Measurements from ENCODE around the gene PER2.
A peak's percentile ranks its signal among the peaks of the same experiment; 100 is the strongest.

PER2 gene

GRCh38 chr2:238225121-238225520, 63.3 kb downstream of the PER2 start:
- no peak for DNase-seq

DNA sequence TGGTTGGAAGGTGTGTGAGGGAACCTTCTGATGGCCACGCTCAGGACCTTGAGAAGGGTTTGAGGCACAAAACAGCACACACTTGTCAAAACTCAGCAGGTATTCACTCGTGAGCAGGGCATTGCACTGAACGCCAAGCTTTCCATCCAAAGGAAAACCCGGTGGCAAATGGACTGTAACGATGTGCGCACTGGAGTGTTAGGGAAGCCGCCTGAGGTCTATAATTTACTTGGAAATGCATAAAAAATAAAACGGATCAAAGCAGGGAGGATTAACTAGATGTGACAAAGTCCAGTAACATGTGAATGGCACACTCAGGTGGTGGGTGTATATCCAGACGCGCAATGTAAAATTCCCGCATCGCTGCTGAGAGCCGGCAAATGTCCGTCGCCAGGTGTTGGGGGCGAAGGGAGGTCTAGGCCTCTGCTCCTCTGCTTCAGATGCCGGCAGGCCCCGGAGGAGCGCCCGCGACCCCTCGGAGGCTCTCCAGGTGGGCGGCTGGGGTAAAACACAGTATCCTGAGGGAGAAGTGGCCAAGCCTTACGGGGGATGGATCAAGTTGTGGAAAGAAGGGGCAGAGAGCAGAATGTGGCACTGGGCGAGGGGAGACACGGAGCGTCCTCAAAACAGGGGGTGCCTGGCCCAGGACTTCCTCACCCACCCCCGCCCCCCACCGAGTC, 63.9 kb downstream of the PER2 start:
- no peak for DNase-seq

DNA sequence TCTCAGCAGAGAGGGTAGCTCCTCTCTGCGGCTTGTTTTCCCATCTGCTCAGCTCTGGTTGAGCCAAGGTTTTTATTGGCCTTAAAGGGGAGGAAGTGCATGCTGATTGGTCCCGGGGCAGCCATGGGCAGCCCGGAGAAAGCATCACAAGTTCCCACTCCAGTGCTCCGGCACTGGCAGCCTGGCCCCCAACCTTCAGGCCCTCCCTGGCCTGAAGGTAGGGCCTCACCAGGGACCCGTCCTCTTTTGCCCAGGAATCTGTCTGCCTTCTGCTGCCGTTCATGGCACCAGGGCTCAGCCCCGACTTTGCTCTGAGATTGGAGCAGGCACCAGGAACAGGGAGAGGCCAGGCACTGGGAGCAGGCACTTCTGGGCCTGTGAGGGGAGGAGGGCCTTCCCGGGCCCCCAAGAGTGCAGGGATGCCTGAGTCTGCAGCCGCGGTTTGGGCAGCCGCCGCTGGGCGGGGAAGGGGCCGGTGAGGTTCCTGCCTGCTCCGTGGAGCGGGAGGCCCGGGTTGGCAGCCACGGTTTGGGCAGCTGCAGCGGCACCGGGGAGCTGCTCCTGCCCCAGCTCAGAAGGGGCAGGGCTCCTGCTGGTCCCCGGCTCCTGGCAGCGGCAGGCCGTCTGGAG, 67.4 kb downstream of the PER2 start:
- peak; percentile 64 for DNase-seq

DNA sequence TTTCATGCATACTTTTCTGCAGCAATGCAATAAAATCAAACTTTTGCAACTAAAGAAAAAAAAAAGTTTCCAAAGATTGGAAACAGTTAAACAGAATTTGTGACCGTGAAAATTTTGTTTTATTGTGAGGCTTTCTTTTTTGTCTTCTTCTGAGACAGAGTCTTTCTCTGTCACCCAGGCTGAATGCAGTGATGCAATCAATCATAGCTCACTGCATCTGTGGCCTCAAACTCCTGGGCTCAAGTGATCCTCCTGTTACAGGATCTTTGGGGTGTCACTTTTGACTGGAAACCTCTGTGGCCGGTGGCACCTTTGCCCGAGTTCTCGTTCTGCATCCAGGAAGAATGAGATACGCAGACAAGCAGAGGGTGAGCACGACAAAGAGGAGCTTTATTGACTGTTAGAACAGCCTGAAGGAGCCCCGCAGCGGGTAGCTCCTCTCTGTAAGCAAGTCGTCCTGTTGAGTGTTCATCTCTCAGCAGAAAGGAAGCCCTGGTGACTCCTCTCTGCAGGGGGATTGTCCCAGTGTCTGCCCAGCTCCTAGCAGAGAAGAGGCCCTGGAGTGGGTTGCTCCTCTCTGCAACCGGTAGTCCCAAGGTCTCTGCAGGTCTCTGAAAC, 68.0 kb downstream of the PER2 start:
- DNase-seq, result no peak

DNA sequence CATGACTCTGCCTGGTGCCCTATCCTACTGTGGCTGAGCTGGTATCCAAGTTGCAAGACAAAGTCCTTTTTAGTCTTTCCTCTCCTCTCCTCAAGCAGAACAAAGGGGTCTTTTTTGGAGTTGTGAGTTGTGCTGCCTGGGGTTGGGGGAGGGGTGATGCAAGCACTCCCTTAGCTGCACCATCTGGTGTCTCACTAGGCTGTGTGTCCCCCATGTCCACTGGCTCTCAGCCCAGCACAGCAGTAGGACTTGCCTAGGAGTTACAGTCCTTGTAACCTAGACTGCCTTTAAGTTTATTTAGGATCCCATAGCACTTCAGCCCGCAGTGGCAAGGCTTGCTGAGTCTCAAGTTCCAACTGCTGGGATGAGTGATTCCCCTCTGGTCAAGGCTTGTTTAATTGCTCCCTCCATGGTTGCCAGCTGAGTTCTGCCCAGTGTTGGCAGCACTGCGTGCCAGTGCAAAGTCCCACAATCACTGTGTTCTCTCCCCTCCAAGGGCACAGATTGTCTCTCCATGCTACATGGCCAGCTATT, 71.7 kb downstream of the PER2 start:
- no peak for DNase-seq

GRCh38 chr2:238207006-238207405, 81.4 kb downstream of the PER2 start:
- no peak for DNase-seq

DNA sequence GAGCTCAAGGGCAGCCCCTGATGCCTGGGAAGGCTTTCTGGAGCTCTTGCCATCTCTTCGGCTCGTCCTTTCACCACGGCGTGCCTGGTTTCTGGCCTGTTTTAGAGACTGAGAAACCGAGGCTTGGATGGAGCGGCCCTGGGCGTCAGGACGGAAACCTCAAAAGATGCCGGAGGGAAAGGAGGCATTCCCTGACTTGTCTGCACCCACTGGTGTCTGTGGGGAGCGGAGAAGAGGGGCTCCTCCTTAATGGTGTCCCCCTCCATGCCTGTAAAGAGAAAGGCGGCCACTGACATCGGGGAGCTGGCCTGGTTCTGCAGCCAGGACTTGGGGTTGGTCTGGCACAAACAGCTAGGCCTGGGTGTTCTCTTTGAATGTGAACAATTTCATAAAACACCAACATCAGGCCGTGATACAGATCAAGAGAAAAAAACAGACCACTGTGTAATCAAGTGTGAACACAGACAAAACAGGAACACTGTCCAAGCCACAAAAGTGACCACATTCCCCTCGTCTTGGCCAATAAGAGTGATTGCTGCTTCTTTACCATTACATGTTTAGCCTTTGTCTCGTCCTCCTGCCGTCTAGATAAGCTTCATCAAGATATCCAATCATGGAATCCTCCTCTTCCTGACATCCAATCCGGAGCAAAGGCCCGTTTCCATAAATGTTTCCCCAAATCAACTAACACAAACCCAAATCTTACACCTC, 84.3 kb downstream of the PER2 start:
- no peak for DNase-seq

GRCh38 chr2:238203094-238203972, 85.1 kb downstream of the PER2 start, which contains the start of gene ILKAP:
Gene ILKAP, minus strand, starts transcription at chr2:238203695. Its CDS starts 142 bp downstream, at chr2:238203553.
- peak; percentile 92 for DNase-seq

- peak; percentile 24 for DNase-seq
Measured at GRCh38 chr2:238202326-238203093, 85.9 kb downstream of the PER2 start.
